Measurements from ENCODE around the gene RAD51B. TPM values are rescaled to one million over a fixed set of nuclear protein-coding genes. Genes with fewer than 3 reads are reported as not detected.

The RAD51B gene
- total RNA-seq, 1 donor from 2014 or later = 26.1 TPM

- H3K9me3 Mint-ChIP-seq = no peaks in the 10 kb centered on the region
- no peaks in the 10 kb centered on the region for H3K36me3 Mint-ChIP-seq (ENCODE audit: low read depth)
- no peak for DNase-seq (ENCODE audit: low spot score)
- intact Hi-C loops (cut with micrococcal nuclease) = no loop called here
- no peaks in the 10 kb centered on the region for H3K4me1 Mint-ChIP-seq (ENCODE audit: low read depth)
- no peak overlapping the region for H3K27ac Mint-ChIP-seq
- H3K27me3 Mint-ChIP-seq (ENCODE audit: insufficient read depth) = no peaks in the 10 kb centered on the region
- H3K4me3 Mint-ChIP-seq = no peak overlapping the region
These were observed 576.9 kb downstream of the RAD51B start for GRCh38 chr14:68396461-68396860.

GRCh38 chr14:68397371-68397811, 577.8 kb downstream of the RAD51B start:
- H3K27ac Mint-ChIP-seq = no peak overlapping the region
- intact Hi-C loops (cut with micrococcal nuclease) = no loop called here
- no peaks in the 10 kb centered on the region for H3K36me3 Mint-ChIP-seq (ENCODE audit: low read depth)
- no peaks in the 10 kb centered on the region for H3K4me1 Mint-ChIP-seq (ENCODE audit: low read depth)
- DNase-seq (ENCODE audit: low spot score) = no peak
- H3K9me3 Mint-ChIP-seq = no peaks in the 10 kb centered on the region
- H3K27me3 Mint-ChIP-seq (ENCODE audit: insufficient read depth) = no peaks in the 10 kb centered on the region
- H3K4me3 Mint-ChIP-seq = no peak overlapping the region

DNA sequence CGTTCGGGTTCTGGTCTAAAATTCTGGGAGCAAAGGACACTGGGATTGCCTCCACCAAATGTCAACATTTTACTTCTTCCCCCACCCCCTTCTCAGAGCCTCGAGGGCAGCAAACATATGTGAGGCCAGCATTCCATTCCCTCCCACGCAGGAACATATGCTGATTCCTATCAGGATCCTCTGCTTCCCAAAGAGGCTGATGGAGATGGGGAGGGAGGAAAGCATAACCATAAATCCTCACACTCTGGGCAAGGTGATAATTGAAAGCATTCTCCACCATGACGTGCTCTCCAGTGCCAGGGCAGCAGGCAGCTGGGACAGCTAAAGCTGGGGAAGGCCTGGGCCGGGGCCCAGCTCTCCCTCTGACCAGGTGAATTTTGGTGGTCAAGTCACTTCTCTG, 578.2 kb downstream of the RAD51B start:
- Mint-ChIP-seq H3K27ac (no peak overlapping the region), H3K36me3 (ENCODE audit: low read depth) (no peaks in the 10 kb centered on the region), H3K27me3 (ENCODE audit: insufficient read depth) (no peaks in the 10 kb centered on the region), H3K4me1 (ENCODE audit: low read depth) (no peaks in the 10 kb centered on the region), H3K4me3 (no peak overlapping the region), H3K9me3 (no peaks in the 10 kb centered on the region)
- intact Hi-C loops (cut with micrococcal nuclease) = no loop called here
- DNase-seq (ENCODE audit: low spot score) = no peak

DNA sequence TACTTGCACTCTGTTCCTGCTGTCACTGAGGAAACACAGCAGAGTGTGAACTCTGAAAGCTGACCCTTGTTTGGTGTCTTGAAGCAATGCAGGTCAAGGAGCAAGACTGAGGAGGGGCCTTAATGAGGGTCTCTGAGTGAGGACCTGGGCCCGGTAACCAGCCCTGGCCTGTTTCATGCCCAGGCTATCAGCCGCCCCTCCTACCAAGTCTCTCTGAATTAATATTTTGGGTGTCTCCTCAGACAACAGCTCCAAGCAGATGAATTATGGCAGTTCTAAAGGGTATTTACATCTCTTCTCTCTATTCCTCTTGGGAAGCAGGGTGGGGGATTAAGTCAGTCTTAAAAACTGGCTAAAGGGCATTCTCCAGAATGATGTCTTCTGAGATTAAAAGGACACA, 578.8 kb downstream of the RAD51B start:
- Mint-ChIP-seq H3K36me3 (ENCODE audit: low read depth) (no peaks in the 10 kb centered on the region), H3K27me3 (ENCODE audit: insufficient read depth) (no peaks in the 10 kb centered on the region), H3K27ac (no peak overlapping the region), H3K4me1 (ENCODE audit: low read depth) (no peaks in the 10 kb centered on the region), H3K4me3 (no peak overlapping the region), H3K9me3 (no peaks in the 10 kb centered on the region)
- DNase-seq (ENCODE audit: low spot score) = no peak
- intact Hi-C loops (cut with micrococcal nuclease) = no loop called here

GRCh38 chr14:68399971-68400370, 580.4 kb downstream of the RAD51B start:
- no peaks in the 10 kb centered on the region for H3K9me3 Mint-ChIP-seq
- H3K27ac Mint-ChIP-seq = no peak overlapping the region
- H3K36me3 Mint-ChIP-seq (ENCODE audit: low read depth) = no peaks in the 10 kb centered on the region
- intact Hi-C loops (cut with micrococcal nuclease) = loop anchor here (10.0 kb wide), 3 partner anchors 65 to 455 kb away; partner anchors contain the start of gene ZFP36L1
- no peak for DNase-seq (ENCODE audit: low spot score)
- H3K4me1 Mint-ChIP-seq (ENCODE audit: low read depth) = peaks cover 12% of the 10 kb centered on the region
- H3K4me3 Mint-ChIP-seq = no peak overlapping the region
- no peaks in the 10 kb centered on the region for H3K27me3 Mint-ChIP-seq (ENCODE audit: insufficient read depth)

GRCh38 chr14:68401317-68401716, 581.7 kb downstream of the RAD51B start:
- Mint-ChIP-seq H3K27ac (no peak overlapping the region), H3K4me3 (no peak overlapping the region), H3K9me3 (no peaks in the 10 kb centered on the region), H3K36me3 (ENCODE audit: low read depth) (no peaks in the 10 kb centered on the region), H3K4me1 (ENCODE audit: low read depth) (peaks cover 14% of the 10 kb centered on the region), H3K27me3 (ENCODE audit: insufficient read depth) (no peaks in the 10 kb centered on the region)
- intact Hi-C loops (cut with micrococcal nuclease) = loop anchor here (10.0 kb wide), 3 partner anchors 63 to 457 kb away; partner anchors contain the start of gene ZFP36L1
- DNase-seq (ENCODE audit: low spot score) = no peak

- H3K27ac Mint-ChIP-seq = no peak overlapping the region
- no peak overlapping the region for H3K4me3 Mint-ChIP-seq
- no peaks in the 10 kb centered on the region for H3K36me3 Mint-ChIP-seq (ENCODE audit: low read depth)
- intact Hi-C loops (cut with micrococcal nuclease) = loop anchor here (10.0 kb wide), 3 partner anchors 63 to 457 kb away; partner anchors contain the start of gene ZFP36L1
- peaks cover 14% of the 10 kb centered on the region for H3K4me1 Mint-ChIP-seq (ENCODE audit: low read depth)
- no peak for DNase-seq (ENCODE audit: low spot score)
- no peaks in the 10 kb centered on the region for H3K27me3 Mint-ChIP-seq (ENCODE audit: insufficient read depth)
- no peaks in the 10 kb centered on the region for H3K9me3 Mint-ChIP-seq
These were observed 582.3 kb downstream of the RAD51B start for GRCh38 chr14:68401855-68402254.

- no peaks in the 10 kb centered on the region for H3K9me3 Mint-ChIP-seq
- no peaks in the 10 kb centered on the region for H3K27me3 Mint-ChIP-seq (ENCODE audit: insufficient read depth)
- peaks cover 18% of the 10 kb centered on the region for H3K4me1 Mint-ChIP-seq (ENCODE audit: low read depth)
- no peak for DNase-seq (ENCODE audit: low spot score)
- H3K4me3 Mint-ChIP-seq = no peak overlapping the region
- no peak overlapping the region for H3K27ac Mint-ChIP-seq
- H3K36me3 Mint-ChIP-seq (ENCODE audit: low read depth) = no peaks in the 10 kb centered on the region
- intact Hi-C loops (cut with micrococcal nuclease) = loop anchor here (10.0 kb wide), 3 partner anchors 62 to 458 kb away; partner anchors contain the start of gene ZFP36L1
These were observed 583.0 kb downstream of the RAD51B start for GRCh38 chr14:68402525-68403101.

- no peaks in the 10 kb centered on the region for H3K9me3 Mint-ChIP-seq
- peaks cover 24% of the 10 kb centered on the region for H3K4me1 Mint-ChIP-seq (ENCODE audit: low read depth)
- H3K4me3 Mint-ChIP-seq = no peak overlapping the region
- no peaks in the 10 kb centered on the region for H3K36me3 Mint-ChIP-seq (ENCODE audit: low read depth)
- intact Hi-C loops (cut with micrococcal nuclease) = loop anchor here (10.0 kb wide), 3 partner anchors 61 to 459 kb away; partner anchors contain the start of gene ZFP36L1
- H3K27ac Mint-ChIP-seq = no peak overlapping the region
- DNase-seq (ENCODE audit: low spot score) = no peak
- H3K27me3 Mint-ChIP-seq (ENCODE audit: insufficient read depth) = no peaks in the 10 kb centered on the region
These were observed 583.9 kb downstream of the RAD51B start for GRCh38 chr14:68403191-68404145.

- no peaks in the 10 kb centered on the region for H3K27me3 Mint-ChIP-seq (ENCODE audit: insufficient read depth)
- intact Hi-C loops (cut with micrococcal nuclease) = loop anchor here (10.0 kb wide), 3 partner anchors 61 to 459 kb away; partner anchors contain the start of gene ZFP36L1
- no peak for DNase-seq (ENCODE audit: low spot score)
- no peak overlapping the region for H3K4me3 Mint-ChIP-seq
- H3K36me3 Mint-ChIP-seq (ENCODE audit: low read depth) = no peaks in the 10 kb centered on the region
- peaks cover 29% of the 10 kb centered on the region for H3K4me1 Mint-ChIP-seq (ENCODE audit: low read depth)
- H3K27ac Mint-ChIP-seq = no peak overlapping the region
- no peaks in the 10 kb centered on the region for H3K9me3 Mint-ChIP-seq
These were observed 584.6 kb downstream of the RAD51B start for GRCh38 chr14:68404146-68404527.

- H3K27ac Mint-ChIP-seq = peak overlapping the region; percentile 20
- peaks cover 34% of the 10 kb centered on the region for H3K4me1 Mint-ChIP-seq (ENCODE audit: low read depth)
- H3K27me3 Mint-ChIP-seq (ENCODE audit: insufficient read depth) = no peaks in the 10 kb centered on the region
- H3K36me3 Mint-ChIP-seq (ENCODE audit: low read depth) = no peaks in the 10 kb centered on the region
- intact Hi-C loops (cut with micrococcal nuclease) = loop anchor here (5.0 to 10.0 kb wide), 4 partner anchors 60 to 460 kb away; partner anchors contain the start of gene ZFP36L1
- DNase-seq (ENCODE audit: low spot score) = no peak
- H3K4me3 Mint-ChIP-seq = no peak overlapping the region
- H3K9me3 Mint-ChIP-seq = no peaks in the 10 kb centered on the region
These were observed 585.1 kb downstream of the RAD51B start for GRCh38 chr14:68404652-68405183.

- H3K4me1 Mint-ChIP-seq (ENCODE audit: low read depth) = peaks cover 34% of the 10 kb centered on the region
- no peak for DNase-seq (ENCODE audit: low spot score)
- no peaks in the 10 kb centered on the region for H3K27me3 Mint-ChIP-seq (ENCODE audit: insufficient read depth)
- H3K4me3 Mint-ChIP-seq = no peak overlapping the region
- H3K36me3 Mint-ChIP-seq (ENCODE audit: low read depth) = no peaks in the 10 kb centered on the region
- no peaks in the 10 kb centered on the region for H3K9me3 Mint-ChIP-seq
- intact Hi-C loops (cut with micrococcal nuclease) = loop anchor here (5.0 to 10.0 kb wide), 4 partner anchors 59 to 461 kb away; partner anchors contain the start of gene ZFP36L1
- no peak overlapping the region for H3K27ac Mint-ChIP-seq
These were observed 586.4 kb downstream of the RAD51B start for GRCh38 chr14:68405961-68406360.
